Measurements from ENCODE around the gene ITGB7. TPM values are rescaled to one million over a fixed set of nuclear protein-coding genes. Genes with fewer than 3 reads are reported as not detected.

ITGB7 gene
- total RNA-seq, 2 experiments from 2014 or later, result 166 to 180 TPM

DNA sequence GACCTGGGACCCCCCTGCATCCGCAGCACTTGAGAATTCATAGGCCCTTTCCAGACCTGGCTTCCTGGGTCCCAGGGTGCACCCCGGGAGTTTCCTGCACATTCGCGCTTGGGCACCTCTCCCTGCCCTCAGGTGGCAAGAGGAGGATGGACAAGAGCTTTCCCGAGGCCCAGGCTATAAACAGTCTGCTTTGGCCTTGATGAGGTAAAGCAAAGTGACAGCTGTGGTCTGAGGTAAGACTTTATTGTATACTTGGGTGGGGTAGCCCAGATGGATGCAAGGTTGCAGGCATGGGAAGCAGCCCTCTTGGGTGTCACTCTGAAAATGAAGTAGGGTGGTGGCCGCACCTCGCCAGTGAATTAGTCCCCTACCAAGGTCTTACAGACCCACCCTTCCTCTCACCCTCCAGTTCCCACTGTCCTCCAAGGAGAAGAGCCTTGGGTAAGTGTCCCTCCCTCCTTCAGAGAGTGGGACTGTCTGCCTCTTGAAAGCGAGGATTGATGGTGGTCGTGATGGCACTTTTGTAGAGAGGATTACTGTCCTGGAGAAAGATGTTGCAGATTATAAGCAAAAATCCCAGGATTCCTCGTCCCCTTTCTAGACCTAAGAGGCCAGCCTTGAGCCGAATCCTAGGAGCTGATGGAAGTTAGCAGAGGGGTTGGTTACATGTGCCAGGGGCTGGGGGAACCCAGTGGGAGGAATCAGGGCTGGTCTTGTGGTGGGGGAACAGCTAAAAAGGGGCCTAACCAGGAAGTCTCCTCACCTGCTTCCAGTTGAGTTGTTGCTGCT is 15.8 kb downstream of the ITGB7 start:
- H3K4me3 Mint-ChIP-seq, result no peak overlapping the region
- no peak overlapping the region for H3K27ac Mint-ChIP-seq
- TF ChIP-seq, protein P1, sequence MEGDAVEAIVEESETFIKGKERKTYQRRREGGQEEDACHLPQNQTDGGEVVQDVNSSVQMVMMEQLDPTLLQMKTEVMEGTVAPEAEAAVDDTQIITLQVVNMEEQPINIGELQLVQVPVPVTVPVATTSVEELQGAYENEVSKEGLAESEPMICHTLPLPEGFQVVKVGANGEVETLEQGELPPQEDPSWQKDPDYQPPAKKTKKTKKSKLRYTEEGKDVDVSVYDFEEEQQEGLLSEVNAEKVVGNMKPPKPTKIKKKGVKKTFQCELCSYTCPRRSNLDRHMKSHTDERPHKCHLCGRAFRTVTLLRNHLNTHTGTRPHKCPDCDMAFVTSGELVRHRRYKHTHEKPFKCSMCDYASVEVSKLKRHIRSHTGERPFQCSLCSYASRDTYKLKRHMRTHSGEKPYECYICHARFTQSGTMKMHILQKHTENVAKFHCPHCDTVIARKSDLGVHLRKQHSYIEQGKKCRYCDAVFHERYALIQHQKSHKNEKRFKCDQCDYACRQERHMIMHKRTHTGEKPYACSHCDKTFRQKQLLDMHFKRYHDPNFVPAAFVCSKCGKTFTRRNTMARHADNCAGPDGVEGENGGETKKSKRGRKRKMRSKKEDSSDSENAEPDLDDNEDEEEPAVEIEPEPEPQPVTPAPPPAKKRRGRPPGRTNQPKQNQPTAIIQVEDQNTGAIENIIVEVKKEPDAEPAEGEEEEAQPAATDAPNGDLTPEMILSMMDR (IDR thresholded peaks at IDR 0.05), result no peak
- H3K9me3 Mint-ChIP-seq, result no peaks in the 10 kb centered on the region
- Histone ChIP-seq H3K9me3 (ENCODE audit: control insufficient read depth in 1 of 2, insufficient read depth in 1 of 2, low read length in 2 of 2) (no peaks in the 10 kb centered on the region), H3K27ac (ENCODE audit: low read depth in 1 of 2, low read length in 2 of 2) (no peak overlapping the region), H3K4me1 (ENCODE audit: insufficient read depth, low read length) (peaks cover 21% of the 10 kb centered on the region), H3K4me3 (ENCODE audit: low read length) (no peak overlapping the region), H3K36me3 (ENCODE audit: insufficient read depth, low read length) (peaks cover 97% of the 10 kb centered on the region), H3K27me3 (ENCODE audit: control insufficient read depth in 1 of 2, insufficient read depth in 2 of 2, low read length in 2 of 2) (no peaks in the 10 kb centered on the region)
- intact Hi-C loops (cut with DNase I, micrococcal nuclease), result loop anchor here (2.0 to 10.0 kb wide), 3 partner anchors 16 to 126 kb away; partner anchors contain the start of gene ITGB7 (in 1 of the 2)
- peaks cover 29% of the 10 kb centered on the region for H3K4me1 Mint-ChIP-seq (ENCODE audit: low read depth)
- DNase-seq (no peak), ATAC-seq (ENCODE audit: poor library complexity) (no peak)
- H3K27me3 Mint-ChIP-seq, result no peaks in the 10 kb centered on the region
- ChIA-PET POLR2A (interaction anchor here (0.9 to 5.9 kb wide), 6 partner anchors 8 to 130 kb away, joined by 3 to 34 read pairs (median 17); partner anchors contain the start of genes AAAS, CSAD, ITGB7 and ZNF740), CTCF (interaction anchor here (5.6 kb wide), 1 partner anchor 32 kb away, joined by 32 read pairs; no protein-coding TSS in a partner anchor)
- peaks cover 98% of the 10 kb centered on the region for H3K36me3 Mint-ChIP-seq (ENCODE audit: low read depth)

DNA sequence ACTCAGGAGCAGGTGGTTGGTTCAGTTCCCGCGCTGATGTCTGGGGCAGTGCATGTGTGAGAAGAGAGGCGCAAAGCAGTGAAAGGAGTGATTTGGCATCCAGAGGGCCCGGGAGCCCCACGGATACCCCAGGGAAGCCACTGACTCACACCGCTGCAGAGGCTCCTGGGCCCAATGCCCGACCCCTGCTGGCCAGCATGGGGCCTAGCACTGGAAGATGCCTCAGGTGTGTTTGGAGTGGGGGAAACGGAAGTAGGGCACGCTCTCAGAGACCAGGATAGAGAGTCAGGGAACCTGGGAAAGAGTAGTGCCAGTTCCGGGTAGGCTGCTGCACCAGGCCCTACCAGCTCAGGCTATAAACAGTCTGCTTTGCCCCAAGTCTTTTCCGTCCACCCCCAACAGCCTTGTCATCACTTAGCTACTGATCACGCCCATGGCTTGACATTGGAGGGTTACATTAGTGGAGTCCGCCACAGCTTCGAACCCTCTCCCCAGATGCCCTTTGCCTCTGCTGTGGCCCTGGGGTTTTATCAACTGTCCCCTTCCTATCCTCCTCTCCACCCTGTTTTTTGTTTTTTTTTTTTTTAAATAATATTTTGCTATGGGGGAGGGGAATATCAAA is 16.8 kb downstream of the ITGB7 start:
- POLR2A ChIA-PET, result interaction anchor here (0.6 to 5.9 kb wide), 7 partner anchors 9 to 131 kb away, joined by 3 to 34 read pairs (median 4); partner anchors contain the start of genes AAAS, CSAD, ITGB7 and ZNF740
- intact Hi-C loops (cut with DNase I, micrococcal nuclease), result loop anchor here (1.0 to 10.0 kb wide), 4 partner anchors 17 to 125 kb away; partner anchors contain the start of gene ITGB7 (in 1 of the 2)
- H3K4me3 Mint-ChIP-seq, result no peak overlapping the region
- DNase-seq (peak in 13 of 14 experiments; percentile 33 to 78 (median 46)), ATAC-seq (ENCODE audit: poor library complexity) (peak; percentile 98)
- Histone ChIP-seq H3K4me1 (ENCODE audit: insufficient read depth, low read length) (peaks cover 20% of the 10 kb centered on the region), H3K4me3 (ENCODE audit: low read length) (no peak overlapping the region), H3K9me3 (ENCODE audit: control insufficient read depth in 1 of 2, insufficient read depth in 1 of 2, low read length in 2 of 2) (no peaks in the 10 kb centered on the region), H3K36me3 (ENCODE audit: insufficient read depth, low read length) (peaks cover 97% of the 10 kb centered on the region), H3K27ac (ENCODE audit: low read depth in 1 of 2, low read length in 2 of 2) (no peak overlapping the region), H3K27me3 (ENCODE audit: control insufficient read depth in 1 of 2, insufficient read depth in 2 of 2, low read length in 2 of 2) (no peaks in the 10 kb centered on the region)
- TF ChIP-seq, protein P1 (IDR thresholded peaks at IDR 0.05), result peak; percentile 76
- CTCF ChIA-PET, result interaction anchor here (0.7 to 5.6 kb wide), 7 partner anchors 8 to 78 kb away, joined by 3 to 32 read pairs (median 3); partner anchors contain the start of gene ESPL1
- peaks cover 98% of the 10 kb centered on the region for H3K36me3 Mint-ChIP-seq (ENCODE audit: low read depth)
- H3K9me3 Mint-ChIP-seq, result no peaks in the 10 kb centered on the region
- peak overlapping the region; percentile 68 for H3K27ac Mint-ChIP-seq
- H3K27me3 Mint-ChIP-seq, result no peaks in the 10 kb centered on the region
- peaks cover 32% of the 10 kb centered on the region for H3K4me1 Mint-ChIP-seq (ENCODE audit: low read depth)

DNA sequence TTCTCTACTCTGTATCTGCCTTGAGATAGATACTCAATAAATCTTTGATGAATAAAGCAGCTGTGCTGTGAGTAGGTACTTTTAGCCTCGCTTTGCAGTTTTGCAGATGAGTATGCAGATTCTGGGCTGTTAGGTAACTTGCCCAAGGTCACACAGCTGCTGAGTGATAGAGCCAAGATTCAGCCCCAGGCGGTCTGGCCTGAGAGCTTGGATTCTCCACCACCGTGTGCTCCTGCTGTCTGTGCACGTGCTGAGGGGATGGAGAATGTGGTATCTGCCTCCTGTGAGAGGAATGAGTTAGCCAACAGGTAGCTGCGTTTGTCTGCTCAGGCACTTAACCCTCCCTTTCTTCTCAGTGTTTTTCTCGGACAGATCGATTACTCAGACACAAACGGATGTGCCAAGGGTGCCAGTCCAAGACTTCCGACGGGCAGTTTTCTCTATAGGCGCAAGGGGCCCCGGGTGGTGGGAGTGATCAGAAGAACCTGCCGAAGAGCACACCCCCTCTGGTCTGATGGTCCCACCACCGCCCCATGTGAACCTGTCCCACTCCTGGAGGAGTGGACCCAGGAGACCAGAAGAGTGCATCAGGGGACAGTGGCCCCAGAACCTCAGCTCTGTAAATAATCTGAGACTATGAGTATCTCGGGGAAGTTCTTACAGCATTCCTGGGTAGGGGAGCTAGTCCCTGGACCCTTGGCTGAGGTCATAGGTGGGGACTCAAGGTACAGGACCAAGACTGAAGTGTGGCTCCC is 19.7 kb downstream of the ITGB7 start:
- Mint-ChIP-seq H3K4me1 (ENCODE audit: low read depth) (peaks cover 51% of the 10 kb centered on the region), H3K4me3 (no peak overlapping the region), H3K27me3 (no peaks in the 10 kb centered on the region), H3K9me3 (no peaks in the 10 kb centered on the region), H3K36me3 (ENCODE audit: low read depth) (peaks cover 96% of the 10 kb centered on the region), H3K27ac (peak overlapping the region; percentile 24)
- H3K4me1 ChIP-seq (ENCODE audit: insufficient read depth, low read length), result peaks cover 37% of the 10 kb centered on the region
- H3K27ac ChIP-seq (ENCODE audit: low read depth in 1 of 2, low read length in 2 of 2), result no peak overlapping the region
- no peak for ATAC-seq (ENCODE audit: poor library complexity)
- peak in 1 of 14 experiments; percentile 2 for DNase-seq
- CTCF ChIA-PET, result interaction anchor here (1.0 to 5.6 kb wide), 4 partner anchors 10 to 134 kb away, joined by 4 to 32 read pairs (median 4); partner anchors contain the start of genes AAAS and ESPL1
- no peak overlapping the region for H3K4me3 ChIP-seq (ENCODE audit: low read length)
- H3K9me3 ChIP-seq (ENCODE audit: control insufficient read depth in 1 of 2, insufficient read depth in 1 of 2, low read length in 2 of 2), result no peaks in the 10 kb centered on the region
- H3K27me3 ChIP-seq (ENCODE audit: control insufficient read depth in 1 of 2, insufficient read depth in 2 of 2, low read length in 2 of 2), result no peaks in the 10 kb centered on the region
- TF ChIP-seq, protein P1 (IDR thresholded peaks at IDR 0.05), result no peak
- intact Hi-C loops (cut with DNase I, micrococcal nuclease), result no loop called here
- POLR2A ChIA-PET, result interaction anchor here (0.8 to 5.9 kb wide), 6 partner anchors 7 to 108 kb away, joined by 3 to 34 read pairs (median 4); partner anchors contain the start of genes ITGB7 and PFDN5
- H3K36me3 ChIP-seq (ENCODE audit: insufficient read depth, low read length), result peaks cover 96% of the 10 kb centered on the region

All from CD4-positive, alpha-beta T cell (primary cell).